ENCODE measurements around the gene PLPPR5. TPM values are rescaled to one million over a fixed set of nuclear protein-coding genes. Genes with fewer than 3 reads are reported as not detected.
A peak's percentile ranks its signal among the peaks of the same experiment; 100 is the strongest.

The PLPPR5 gene
- total and polyA plus RNA-seq, 2 of the 4 experiments (the other 2 are of a cell fraction), result under 0.01 to 0.05 TPM

DNA sequence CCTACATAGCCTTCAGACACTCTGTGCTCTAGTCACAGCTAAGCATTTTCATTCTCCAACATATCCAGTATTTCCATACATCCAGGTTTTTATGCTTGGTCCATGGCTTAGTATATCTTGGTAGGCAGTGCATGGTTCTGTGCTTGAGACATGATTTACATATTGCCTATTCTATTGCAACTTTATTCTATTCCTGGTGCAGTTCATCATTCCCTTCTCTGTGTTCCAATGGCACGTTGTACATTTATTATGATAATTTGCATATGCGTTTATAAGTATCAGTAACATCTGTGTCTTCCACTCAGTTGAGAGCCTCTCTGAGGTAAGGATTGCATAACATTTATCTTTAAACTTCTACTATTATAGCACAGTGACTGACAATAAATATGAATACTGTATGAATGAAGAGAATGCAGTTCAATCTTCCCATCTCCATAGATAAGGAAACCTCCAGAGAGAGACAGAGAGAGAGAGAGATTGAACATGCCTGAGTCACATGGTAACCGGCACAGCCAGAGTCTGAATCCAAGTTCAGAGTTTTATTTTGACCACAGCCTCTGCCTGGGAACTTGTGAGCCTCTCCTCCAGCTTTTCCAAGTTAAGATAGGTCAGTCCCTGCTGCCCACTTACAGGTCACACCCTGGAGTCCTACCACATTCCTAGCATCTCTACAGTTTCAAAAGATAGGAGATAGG, 41.5 kb downstream of the PLPPR5 start:
- CTCF ChIA-PET, result no interaction called here
- no TSS peak for BruUV-seq (replicated peaks)

More for the DNA sequence above, 41.5 kb downstream of the PLPPR5 start:
- H3K18ac ChIP-seq (ENCODE audit: low read depth, low read length), result peak overlapping the region; percentile 98
- peak overlapping the region; percentile 70; the same call in 2 of the 3 replicates for H2BK15ac ChIP-seq (ENCODE audit: low read depth, low read length)
- H2AK5ac ChIP-seq (ENCODE audit: low read depth, low read length), result peak overlapping the region; percentile 29; the same call in 1 of the 2 replicates
- H3K4me2 ChIP-seq (ENCODE audit: low read depth, low read length), result peak overlapping the region; percentile 26; the same call in 1 of the 2 replicates
- H4K8ac ChIP-seq (ENCODE audit: low read depth in 2 of 2, low read length in 2 of 2), result peak overlapping the region; percentile 39 to 81
- no CpG with 5 or more reads among the region's 3 CpGs for WGBS, 2 experiments (ENCODE audit: extremely low coverage in 2 of 2, insufficient read length in 1 of 2)
- H2BK20ac ChIP-seq (ENCODE audit: low read depth, low read length), result peak overlapping the region; percentile 88
- H4K5ac ChIP-seq (ENCODE audit: low read depth, low read length), result peak overlapping the region; percentile 95
- intact Hi-C loops (cut with micrococcal nuclease) (no loop called here), in situ Hi-C loops (cut with MboI; ENCODE audit: low sequenced_read_pairs) (no loop called here), dilution Hi-C loops (cut with HindIII; ENCODE audit: low sequenced_read_pairs, unreplicated experiment) (no loop called here)
- no peak overlapping the region for H3K9ac ChIP-seq (ENCODE audit: low read depth, low read length)
- no peak for TF ChIP-seq RAD21 (IDR thresholded peaks at IDR 0.05; ENCODE audit: low read length)
- TF ChIP-seq, protein P1, sequence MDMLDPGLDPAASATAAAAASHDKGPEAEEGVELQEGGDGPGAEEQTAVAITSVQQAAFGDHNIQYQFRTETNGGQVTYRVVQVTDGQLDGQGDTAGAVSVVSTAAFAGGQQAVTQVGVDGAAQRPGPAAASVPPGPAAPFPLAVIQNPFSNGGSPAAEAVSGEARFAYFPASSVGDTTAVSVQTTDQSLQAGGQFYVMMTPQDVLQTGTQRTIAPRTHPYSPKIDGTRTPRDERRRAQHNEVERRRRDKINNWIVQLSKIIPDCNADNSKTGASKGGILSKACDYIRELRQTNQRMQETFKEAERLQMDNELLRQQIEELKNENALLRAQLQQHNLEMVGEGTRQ (IDR thresholded peaks at IDR 0.05; ENCODE audit: low read depth, low read length), result peak; percentile 62
- TF ChIP-seq FOS (IDR thresholded peaks at IDR 0.05; ENCODE audit: low read depth, low read length), result no peak
- TF ChIP-seq NFE2L2 (IDR thresholded peaks at IDR 0.05; ENCODE audit: low read depth, low read length), result no peak
- peak; percentile 55; the same call in 1 of the 2 replicates for TF ChIP-seq CEBPB (IDR thresholded peaks at IDR 0.05; ENCODE audit: low read depth, low read length)
- peak; percentile 63 for DNase-seq
- no peak overlapping the region for H2AFZ ChIP-seq (replicated peaks; ENCODE audit: low read length, poor library complexity)
- no peaks in the 10 kb centered on the region for H3K27me3 ChIP-seq (ENCODE audit: control insufficient read depth, insufficient read depth, low read length)
- peak overlapping the region; percentile 95; the same call in 1 of the 2 replicates for H3K27ac ChIP-seq (ENCODE audit: insufficient read depth, low read length)
- H3K23ac ChIP-seq (ENCODE audit: low read depth, low read length), result peak overlapping the region; percentile 60; the same call in 1 of the 2 replicates
- no peaks in the 10 kb centered on the region; the same call in 1 of the 2 replicates for H3K9me1 ChIP-seq (ENCODE audit: insufficient read depth, low read length)
- no peaks in the 10 kb centered on the region for H3K79me1 ChIP-seq (ENCODE audit: low read depth in 1 of 2, low read length in 2 of 2)
- H3K36me3 ChIP-seq (ENCODE audit: control insufficient read depth, insufficient read depth, low read length), result no peaks in the 10 kb centered on the region
- H3K4me3 ChIP-seq (ENCODE audit: insufficient read depth, low read depth, low read length), result no peak overlapping the region
- POLR2A ChIA-PET (ENCODE audit: unreplicated experiment), result no interaction called here
- peak overlapping the region; percentile 54 for H3K4ac ChIP-seq (ENCODE audit: low read depth, low read length)
- no peak overlapping the region for H2AK9ac ChIP-seq (replicated peaks; ENCODE audit: low read depth, low read length, poor library complexity)
- H2BK120ac ChIP-seq (ENCODE audit: low read depth, low read length), result peak overlapping the region; percentile 78
- peak overlapping the region; percentile 48 for H3K14ac ChIP-seq (replicated peaks; ENCODE audit: low read depth, low read length)
- peak; percentile 60 for ATAC-seq (ENCODE audit: low read depth)
- no peaks in the 10 kb centered on the region for H4K20me1 ChIP-seq (ENCODE audit: insufficient read depth, low read length)
- H3K9me3 ChIP-seq (ENCODE audit: control insufficient read depth, insufficient read depth, low read length), result no peaks in the 10 kb centered on the region
- H3K56ac ChIP-seq (ENCODE audit: extremely low read depth, insufficient read depth, low read length), result peak overlapping the region; percentile 35; the same call in 1 of the 2 replicates
- H2BK5ac ChIP-seq (ENCODE audit: low read depth, low read length, poor library complexity, severe bottlenecking), result peak overlapping the region; percentile 77
- H3K4me1 ChIP-seq (ENCODE audit: control insufficient read depth, insufficient read depth, low read length), result peaks cover 11% of the 10 kb centered on the region
- H4K91ac ChIP-seq (ENCODE audit: insufficient read depth, low read depth, low read length), result peak overlapping the region; percentile 78
